H9 (cell line): Measurements from ENCODE around the gene REXO4. TPM values are rescaled to one million over a fixed set of nuclear protein-coding genes. Genes with fewer than 3 reads are reported as not detected.

Source experiments
- DNase-seq: peaks from one replicate; pipeline ENCODE4 v3.0.0-alpha.2; 2017
- H2AFZ ChIP-seq: one replicate; pipeline ENCODE4 v1.6.1; 2013; ENCODE audit warnings: mild to moderate bottlenecking, low read length, control low read depth, moderate library complexity
- H2AK5ac ChIP-seq: 2 replicates; pipeline ENCODE4 v1.6.1; 2013; ENCODE audit warnings: low read length, control low read depth, mixed read lengths; ENCODE audit not compliant: insufficient read length
- H2BK120ac ChIP-seq: one replicate; pipeline ENCODE4 v1.6.1; 2013; ENCODE audit warnings: low read depth, mild to moderate bottlenecking, low read length, control low read depth, inconsistent platforms; ENCODE audit not compliant: poor library complexity, severe bottlenecking
- H2BK12ac ChIP-seq: 2 replicates; pipeline ENCODE4 v1.6.1; 2013; ENCODE audit warnings: low read length, control low read depth, mixed read lengths, low read depth; ENCODE audit not compliant: insufficient read length
- H2BK15ac ChIP-seq: 2 replicates; pipeline ENCODE4 v1.6.1; 2013; ENCODE audit warnings: low read depth, low read length, control low read depth
- H2BK20ac ChIP-seq: one replicate; pipeline ENCODE4 v1.6.1; 2013; ENCODE audit warnings: low read depth, mild to moderate bottlenecking, low read length, control low read depth, inconsistent platforms; ENCODE audit not compliant: poor library complexity, severe bottlenecking
- H2BK5ac ChIP-seq: 2 replicates; pipeline ENCODE4 v1.6.1; 2013; ENCODE audit warnings: low read length, control low read depth, mixed read lengths; ENCODE audit not compliant: insufficient read length
- H3K14ac ChIP-seq: 2 replicates; pipeline ENCODE4 v1.6.1; 2013; ENCODE audit warnings: low read length, control low read depth; ENCODE audit not compliant: insufficient read depth
- H3K18ac ChIP-seq: 2 replicates; pipeline ENCODE4 v1.6.1; 2013; ENCODE audit warnings: low read depth, mild to moderate bottlenecking, mixed read lengths, low read length, control low read depth; ENCODE audit not compliant: insufficient read length
- H3K23ac ChIP-seq: 2 replicates; pipeline ENCODE4 v1.6.1; 2013; ENCODE audit warnings: low read length, control low read depth, mixed read lengths, low read depth; ENCODE audit not compliant: insufficient read length
- H3K23me2 ChIP-seq: 2 replicates; pipeline ENCODE4 v1.6.1; 2013; ENCODE audit warnings: low read depth, mild to moderate bottlenecking, mixed read lengths, low read length, control low read depth; ENCODE audit not compliant: insufficient read length, poor library complexity, severe bottlenecking
- H3K27ac ChIP-seq: 2 replicates; pipeline ENCODE4 v1.5.1; 2013; ENCODE audit warnings: low read length, control low read depth, mixed read lengths, low read depth; ENCODE audit not compliant: insufficient read length
- H3K27me3 ChIP-seq: 2 replicates; pipeline ENCODE4 v1.6.1; 2013; ENCODE audit warnings: low read length, control low read depth, inconsistent platforms; ENCODE audit not compliant: insufficient read depth
- H3K4ac ChIP-seq: 2 replicates; pipeline ENCODE4 v1.6.1; 2013; ENCODE audit warnings: low read depth, mild to moderate bottlenecking, control low read depth, inconsistent platforms, low read length, moderate library complexity
- H3K4me1 ChIP-seq: 2 replicates; pipeline ENCODE4 v1.6.1; 2013; ENCODE audit warnings: low read length, control low read depth, inconsistent platforms; ENCODE audit not compliant: insufficient read depth
- H3K4me2 ChIP-seq: 2 replicates; pipeline ENCODE4 v1.6.1; 2013; ENCODE audit warnings: low read length, control low read depth, mixed read lengths; ENCODE audit not compliant: insufficient read length, insufficient read depth
- H3K56ac ChIP-seq: 2 replicates; pipeline ENCODE4 v1.6.1; 2013; ENCODE audit warnings: low read depth, mild to moderate bottlenecking, mixed read lengths, low read length, control low read depth; ENCODE audit not compliant: insufficient read length
- H3K79me1 ChIP-seq: 2 replicates; pipeline ENCODE4 v1.6.1; 2013; ENCODE audit warnings: low read depth, mild to moderate bottlenecking, moderate library complexity, low read length, control low read depth, inconsistent platforms; ENCODE audit not compliant: insufficient read depth, poor library complexity, severe bottlenecking
- H3K79me2 ChIP-seq: 2 replicates; pipeline ENCODE4 v1.6.1; 2013; ENCODE audit warnings: low read length, control low read depth, inconsistent platforms; ENCODE audit not compliant: insufficient read depth
- H3K9ac ChIP-seq: 2 replicates; pipeline ENCODE4 v1.6.1; 2013; ENCODE audit warnings: low read length, control low read depth, mixed read lengths; ENCODE audit not compliant: insufficient read length; ENCODE audit errors: extremely low read depth
- H3K9me3 ChIP-seq: one replicate; pipeline ENCODE4 v1.6.1; 2013; ENCODE audit warnings: low read depth, low read length, inconsistent platforms; ENCODE audit not compliant: control insufficient read depth
- H3T11ph ChIP-seq: one replicate; pipeline ENCODE4 v1.6.1; 2013; ENCODE audit warnings: mild to moderate bottlenecking, low read length, control low read depth, inconsistent platforms
- H4K20me1 ChIP-seq: one replicate; pipeline ENCODE4 v1.6.1; 2013; ENCODE audit not compliant: control insufficient read depth, insufficient read length, insufficient read depth
- H4K5ac ChIP-seq: 2 replicates; pipeline ENCODE4 v1.6.1; 2013; ENCODE audit warnings: low read depth, mild to moderate bottlenecking, mixed read lengths, low read length, control low read depth; ENCODE audit not compliant: insufficient read length
- H4K8ac ChIP-seq: replicated peaks from 2 replicates; pipeline ENCODE4 v1.6.1; 2013; ENCODE audit warnings: low read length, control low read depth, mixed read lengths, low read depth; ENCODE audit not compliant: insufficient read length
- H4K91ac ChIP-seq: 2 replicates; pipeline ENCODE4 v1.6.1; 2013; ENCODE audit warnings: low read depth, mild to moderate bottlenecking, moderate library complexity, mixed read lengths, low read length, control low read depth; ENCODE audit not compliant: insufficient read length
- H3K27ac Mint-ChIP-seq, 3 experiments: 2 replicates in 2 of 3; 3 replicates in 1 of 3; pipeline ENCODE4 v1.8.0; 2020 to 2021; ENCODE audit warnings: mixed read lengths in 3 of 3, mild to moderate bottlenecking in 1 of 3, moderate library complexity in 1 of 3
- H3K27me3 Mint-ChIP-seq: 2 replicates; pipeline ENCODE4 v1.8.0; 2021; ENCODE audit warnings: low read depth, mild to moderate bottlenecking, moderate library complexity, mixed read lengths
- H3K36me3 Mint-ChIP-seq, 3 experiments: 2 replicates in 2 of 3; 3 replicates in 1 of 3; pipeline ENCODE4 v1.8.0; 2020 to 2021; ENCODE audit warnings: low read depth in 3 of 3, mixed read lengths in 3 of 3; ENCODE audit not compliant: insufficient read depth in 1 of 3
- H3K4me1 Mint-ChIP-seq, 2 experiments: 2 replicates each; pipeline ENCODE4 v1.8.0; 2020; ENCODE audit warnings: mixed read lengths in 2 of 2
- H3K4me3 Mint-ChIP-seq, 2 experiments: 2 replicates in 1 of 2; 3 replicates in 1 of 2; pipeline ENCODE4 v1.8.0; 2020 to 2021; ENCODE audit warnings: mild to moderate bottlenecking in 2 of 2, mixed read lengths in 2 of 2, moderate library complexity in 1 of 2
- H3K9me3 Mint-ChIP-seq, 2 experiments: 2 replicates in 1 of 2; 3 replicates in 1 of 2; pipeline ENCODE4 v1.8.0; 2020; ENCODE audit warnings: mild to moderate bottlenecking in 2 of 2, mixed read lengths in 2 of 2, moderate library complexity in 1 of 2
- WGBS: extraction: QIAGEN DNeasy Blood & Tissue Kit; methylation state at CpG from one replicate; pipeline ENCODE4 v1.1.7; 2013; ENCODE audit warnings: missing lambda C conversion rate, low lambda C conversion rate, mixed read lengths; ENCODE audit not compliant: insufficient read length; ENCODE audit errors: extremely low coverage; 5-methylcytosine and 5-hydroxymethylcytosine counted together
- total RNA-seq: library from RNA; stranded (reverse); gene quantifications from 2 replicates; pipeline ENCODE4 v1.2.1, GENCODE V29; 2021
- TF ChIP-seq, protein P1 (sequence below): fragments of 200-600 bp; sonication (generic); conservative IDR thresholded peaks from 3 replicates; pipeline ENCODE4 v1.8.0; 2021; ENCODE audit warnings: antibody characterized with exemption, mild to moderate bottlenecking

The REXO4 gene
- total RNA-seq, 1 experiment from 2014 or later, result 35.2 TPM

DNA sequence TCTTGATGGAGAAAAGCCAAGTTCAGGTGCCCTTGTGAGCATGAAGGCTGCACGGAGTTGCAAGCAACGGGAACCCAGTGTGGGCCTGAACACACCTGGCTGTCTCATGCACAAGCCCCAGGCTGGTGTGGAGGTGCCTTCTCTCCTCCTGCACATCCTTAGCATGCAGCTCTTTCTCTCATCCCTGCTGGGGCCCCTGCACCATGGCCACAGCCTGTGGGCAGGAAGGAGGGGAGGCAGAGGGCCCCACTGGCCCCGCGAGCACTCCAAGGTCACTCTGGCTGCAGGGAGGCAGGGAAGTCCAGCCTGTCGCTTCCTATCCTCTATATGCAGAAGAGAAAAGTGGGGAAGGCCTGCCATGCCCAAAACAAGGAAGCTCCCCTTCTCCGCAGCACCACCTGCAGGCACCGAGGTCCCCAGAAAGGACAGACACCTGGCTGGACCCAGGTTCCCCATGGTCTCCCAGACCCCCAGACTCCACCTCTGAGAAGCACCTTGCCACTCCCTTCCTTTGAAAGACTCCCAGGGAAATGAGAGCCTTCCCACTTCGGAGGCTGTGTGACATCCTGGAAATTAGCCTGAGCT lies 23.0 kb downstream of the REXO4 start:
- Mint-ChIP-seq H3K27me3 (peaks cover 34% of the 10 kb centered on the region), H3K36me3 (peaks cover 0 to 1% (median 0%) of the 10 kb centered on the region in 3 experiments; a peak in 1 of 7 replicates), H3K4me1 (peaks cover 0 to 3% of the 10 kb centered on the region in 2 experiments; a peak in 1 of 4 replicates), H3K9me3 (peaks cover 13% of the 10 kb centered on the region in 2 experiments), H3K27ac (no peak overlapping the region), H3K4me3 (no peak overlapping the region)
- TF ChIP-seq, protein P1, sequence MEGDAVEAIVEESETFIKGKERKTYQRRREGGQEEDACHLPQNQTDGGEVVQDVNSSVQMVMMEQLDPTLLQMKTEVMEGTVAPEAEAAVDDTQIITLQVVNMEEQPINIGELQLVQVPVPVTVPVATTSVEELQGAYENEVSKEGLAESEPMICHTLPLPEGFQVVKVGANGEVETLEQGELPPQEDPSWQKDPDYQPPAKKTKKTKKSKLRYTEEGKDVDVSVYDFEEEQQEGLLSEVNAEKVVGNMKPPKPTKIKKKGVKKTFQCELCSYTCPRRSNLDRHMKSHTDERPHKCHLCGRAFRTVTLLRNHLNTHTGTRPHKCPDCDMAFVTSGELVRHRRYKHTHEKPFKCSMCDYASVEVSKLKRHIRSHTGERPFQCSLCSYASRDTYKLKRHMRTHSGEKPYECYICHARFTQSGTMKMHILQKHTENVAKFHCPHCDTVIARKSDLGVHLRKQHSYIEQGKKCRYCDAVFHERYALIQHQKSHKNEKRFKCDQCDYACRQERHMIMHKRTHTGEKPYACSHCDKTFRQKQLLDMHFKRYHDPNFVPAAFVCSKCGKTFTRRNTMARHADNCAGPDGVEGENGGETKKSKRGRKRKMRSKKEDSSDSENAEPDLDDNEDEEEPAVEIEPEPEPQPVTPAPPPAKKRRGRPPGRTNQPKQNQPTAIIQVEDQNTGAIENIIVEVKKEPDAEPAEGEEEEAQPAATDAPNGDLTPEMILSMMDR, result no peak
- Histone ChIP-seq H2BK15ac (no peak overlapping the region), H3K23ac (no peak overlapping the region), H3K4me2 (no peak overlapping the region), H3T11ph (no peak overlapping the region), H4K8ac (no peak overlapping the region), H3K9ac (no peak overlapping the region), H2BK5ac (no peak overlapping the region), H3K27ac (no peak overlapping the region), H4K91ac (no peak overlapping the region), H4K5ac (no peak overlapping the region), H3K4me1 (no peaks in the 10 kb centered on the region), H4K20me1 (no peaks in the 10 kb centered on the region), H3K79me1 (no peaks in the 10 kb centered on the region), H3K4ac (no peak overlapping the region), H3K27me3 (no peaks in the 10 kb centered on the region), H3K18ac (no peak overlapping the region), H2AK5ac (no peak overlapping the region), H2BK12ac (no peak overlapping the region), H3K9me3 (no peaks in the 10 kb centered on the region), H3K23me2 (no peaks in the 10 kb centered on the region), H3K14ac (no peak overlapping the region), H2BK20ac (no peak overlapping the region), H3K56ac (no peak overlapping the region), H2BK120ac (no peak overlapping the region), H3K79me2 (no peaks in the 10 kb centered on the region), H2AFZ (no peak overlapping the region)
- DNase-seq, result no peak
- WGBS, result no CpG with 5 or more reads among the region's 8 CpGs
